ENCODE measurements around the gene ABHD16A. TPM values are rescaled to one million over a fixed set of nuclear protein-coding genes. Genes with fewer than 3 reads are reported as not detected.

The ABHD16A gene
- total and polyA plus RNA-seq, 10 of the 15 experiments (the other 5 are each of a cell fraction or from before 2014, with no cell fraction given) = 7.5 to 43.0 (median 32.9) TPM

DNA sequence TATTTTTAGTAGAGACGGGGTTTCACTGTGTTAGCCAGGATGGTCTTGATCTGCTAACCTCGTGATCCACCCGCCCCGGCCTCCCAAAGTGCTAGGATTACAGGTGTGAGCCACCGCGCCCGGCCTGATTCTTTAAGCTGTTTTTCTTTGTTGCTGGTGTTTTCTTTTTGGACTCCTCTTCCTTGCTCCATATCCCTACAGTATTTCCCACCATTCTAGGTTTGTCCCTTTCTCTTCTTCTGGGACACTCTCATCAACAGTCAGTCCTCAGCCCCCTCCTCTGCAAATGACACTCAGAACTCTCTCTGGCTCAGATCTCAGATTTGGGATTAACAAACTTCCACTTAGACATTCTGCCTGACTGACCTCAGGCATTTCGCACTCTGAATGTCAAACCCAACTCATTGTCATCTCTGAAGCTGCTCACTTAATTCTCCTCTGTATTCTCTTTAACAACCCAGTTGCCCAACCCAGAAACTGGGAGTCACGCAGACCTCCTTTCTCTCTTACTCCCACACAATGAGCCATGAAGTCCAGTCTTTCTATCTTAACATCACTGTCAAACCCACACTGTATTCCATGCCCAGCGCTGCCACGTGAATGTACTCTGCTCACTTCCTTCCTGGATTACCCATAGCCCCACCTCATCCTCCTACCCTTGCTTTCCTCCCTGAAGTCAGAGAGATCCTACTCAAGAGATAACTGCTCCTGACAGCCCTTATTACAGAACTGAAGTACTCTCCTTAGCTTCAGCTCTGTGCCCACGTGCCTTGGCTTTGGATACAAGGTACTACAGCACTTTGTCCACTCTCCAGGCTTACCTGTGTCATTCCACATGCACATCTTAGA is 22.6 kb upstream of the ABHD16A start:
- CTCF ChIA-PET = interaction anchor here (1.2 to 1.7 kb wide), 3 partner anchors 43 to 105 kb away, joined by 3 to 5 read pairs (median 4); partner anchors contain the start of gene HSPA1B
- no peak overlapping the region for H3K9ac ChIP-seq (ENCODE audit: control insufficient read depth, insufficient read depth, low read length)
- no peak overlapping the region for H3K27ac ChIP-seq (ENCODE audit: control insufficient read depth, insufficient read depth)
- no peak for TF ChIP-seq POLR2AphosphoS5 (IDR thresholded peaks at IDR 0.05; ENCODE audit: low read length)
- no peak for TF ChIP-seq SMAD5 (IDR thresholded peaks at IDR 0.05; ENCODE audit: low read depth)
- no peak for TF ChIP-seq LARP7 (IDR thresholded peaks at IDR 0.05)
- TF ChIP-seq NFIC (IDR thresholded peaks at IDR 0.05; ENCODE audit: low read depth, low read length) = no peak
- TF ChIP-seq TCF12 (IDR thresholded peaks at IDR 0.05; ENCODE audit: low read depth, low read length) = no peak
- TF ChIP-seq NFYB (IDR thresholded peaks at IDR 0.05; ENCODE audit: insufficient read depth, low read depth, low read length) = no peak
- no peak for TF ChIP-seq PML (IDR thresholded peaks at IDR 0.05; ENCODE audit: low read length)
- no peak for TF ChIP-seq GABPA (IDR thresholded peaks at IDR 0.05; ENCODE audit: low read depth)
- no peak for TF ChIP-seq PAX8 (IDR thresholded peaks at IDR 0.05)
- no peak for TF ChIP-seq ZNF384 (IDR thresholded peaks at IDR 0.05; ENCODE audit: borderline replicate concordance, low read depth, low read length)
- TF ChIP-seq ZBED1 (IDR thresholded peaks at IDR 0.05; ENCODE audit: borderline replicate concordance) = no peak
- no peak for TF ChIP-seq JUNB (IDR thresholded peaks at IDR 0.05)
- TF ChIP-seq MXI1 (IDR thresholded peaks at IDR 0.05; ENCODE audit: low read depth, low read length) = no peak
- intact Hi-C loops (cut with micrococcal nuclease; ENCODE audit: unreplicated experiment) = no loop called here
- no TSS peak for BruUV-seq (replicated peaks)
- WGBS (ENCODE audit: insufficient coverage, insufficient replicate concordance, low lambda C conversion rate, missing lambda C conversion rate) = 87% methylated on average over 12 of the region's 12 CpGs
- no peaks in the 10 kb centered on the region for H4K20me1 ChIP-seq (ENCODE audit: control insufficient read depth, insufficient read depth)
- H3K36me3 ChIP-seq (ENCODE audit: control insufficient read depth in 2 of 2, insufficient read depth in 2 of 2, low read length in 1 of 2) = peaks cover 0 to 2% of the 10 kb centered on the region in 2 experiments; a peak in 3 of 4 replicates
- peaks cover 24% of the 10 kb centered on the region for H3K4me1 ChIP-seq (ENCODE audit: control insufficient read depth, insufficient read depth, low read length)
- FAIRE-seq = no peak
- no peaks in the 10 kb centered on the region for H3K9me3 ChIP-seq (replicated peaks; ENCODE audit: control insufficient read depth, insufficient read depth, low read length)
- no peaks in the 10 kb centered on the region for H3K79me2 ChIP-seq (ENCODE audit: control insufficient read depth, insufficient read depth, low read length)
- SMC1A ChIA-PET (ENCODE audit: uncharacterized antibody, unreplicated experiment) = interaction anchor here (5.3 kb wide), 1 partner anchor 13 kb away, joined by 45 read pairs; the partner anchor contains the start of genes CLIC1 and MSH5
- no peak for DNase-seq (ENCODE audit: low read depth, low spot score)
- H2AFZ ChIP-seq (ENCODE audit: control insufficient read depth, low read depth, low read length) = no peak overlapping the region
- RAD21 ChIA-PET (ENCODE audit: unreplicated experiment) = interaction anchor here (0.8 kb wide), 1 partner anchor 44 kb away, joined by 5 read pairs; no protein-coding TSS in a partner anchor
- H3K4me2 ChIP-seq (ENCODE audit: control insufficient read depth, insufficient read depth) = no peak overlapping the region
- no peaks in the 10 kb centered on the region; a peak in 1 of 4 replicates for H3K27me3 ChIP-seq (replicated peaks in 1 of 2; ENCODE audit: control insufficient read depth in 2 of 2, insufficient read depth in 2 of 2, low read length in 1 of 2)
- in situ Hi-C loops (cut with MboI) = no loop called here
- ATAC-seq = no peak
- H3K4me3 ChIP-seq = no peak overlapping the region
- POLR2A ChIA-PET = interaction anchor here (0.6 kb wide), 1 partner anchor 279 kb away, joined by 3 read pairs; no protein-coding TSS in a partner anchor
